PC-9 (cell line): Measurements from ENCODE around the gene SLC25A4. TPM values are rescaled to one million over a fixed set of nuclear protein-coding genes. Genes with fewer than 3 reads are reported as not detected.

Experiments
- BruUV-seq: library from RNA; stranded (reverse); fragments of 400-500 nt; replicated peaks from 2 replicates; lab custom pipeline; 2021; lab: Mats Ljungman, UMichigan
- CTCF ChIA-PET: fragments of 300-600 bp; sonication (Branson Sonifier 250); formaldehyde crosslinking; loops from one replicate; lab custom pipeline; 2022; ENCODE audit warnings: antibody characterized with exemption; lab: Charles Lee
- POLR2A ChIA-PET: fragments of 300-600 bp; sonication (Branson Sonifier 250); formaldehyde crosslinking; loops from one replicate; lab custom pipeline; 2022; ENCODE audit warnings: antibody characterized with exemption; ENCODE audit not compliant: unreplicated experiment; lab: Charles Lee
- DNase-seq, 2 experiments: peaks; one replicate each; pipeline versions ENCODE4 v3.0.0 to v3.0.0-alpha.2; 2015 to 2022; ENCODE audit warnings: mixed read lengths in 1 of 2
- H2AFZ ChIP-seq: fragments of 200-600 bp; sonication (generic); 2 replicates; pipeline ENCODE4 v1.8.1; 2017; ENCODE audit warnings: antibody characterized with exemption
- H3F3A ChIP-seq: fragments of 200-600 bp; sonication (generic); 2 replicates; pipeline ENCODE4 v1.8.1; 2017; ENCODE audit warnings: antibody characterized with exemption, mild to moderate bottlenecking, low read depth; ENCODE audit not compliant: insufficient read depth
- H3K27ac ChIP-seq: fragments of 200-600 bp; sonication (generic); 2 replicates; pipeline ENCODE4 v1.6.1; 2016; ENCODE audit warnings: mixed run types
- H3K27me3 ChIP-seq: fragments of 200-600 bp; sonication (generic); 2 replicates; pipeline ENCODE4 v1.6.1; 2016; ENCODE audit warnings: low read depth, mixed run types; ENCODE audit not compliant: insufficient read depth
- H3K36me3 ChIP-seq: fragments of 200-600 bp; sonication (generic); 2 replicates; pipeline ENCODE4 v1.6.1; 2016; ENCODE audit warnings: low read depth, mixed run types
- H3K4me1 ChIP-seq: fragments of 200-600 bp; sonication (generic); replicated peaks from 2 replicates; pipeline ENCODE4 v1.6.1; 2016; ENCODE audit warnings: mixed run types; ENCODE audit not compliant: insufficient read depth
- H3K4me2 ChIP-seq: fragments of 200-600 bp; sonication (generic); 2 replicates; pipeline ENCODE4 v1.6.1; 2017; ENCODE audit warnings: mixed run types
- H3K4me3 ChIP-seq: fragments of 200-600 bp; sonication (generic); 2 replicates; pipeline ENCODE4 v1.6.1; 2016; ENCODE audit warnings: mixed run types
- H3K79me2 ChIP-seq: fragments of 200-600 bp; sonication (generic); 2 replicates; pipeline ENCODE4 v1.6.1; 2017; ENCODE audit warnings: low read depth, mixed run types
- H3K9me2 ChIP-seq: fragments of 200-600 bp; sonication (generic); 2 replicates; pipeline ENCODE4 v1.8.1; 2017; ENCODE audit warnings: mild to moderate bottlenecking; ENCODE audit not compliant: insufficient read depth
- H3K9me3 ChIP-seq: fragments of 200-600 bp; sonication (generic); 2 replicates; pipeline ENCODE4 v1.8.1; 2016; ENCODE audit warnings: low read depth; ENCODE audit not compliant: insufficient read depth
- H4K20me1 ChIP-seq: fragments of 200-600 bp; sonication (generic); 2 replicates; pipeline ENCODE4 v1.8.1; 2017; ENCODE audit not compliant: insufficient read depth
- EZH2 ChIP-seq: fragments of 200-600 bp; sonication (generic); IDR thresholded peaks from 2 replicates; pipeline ENCODE4 v1.8.0; 2017; ENCODE audit warnings: antibody characterized with exemption, low read depth
- intact Hi-C: fragments of 100-400 bp; cut with micrococcal nuclease; formaldehyde crosslinking; loops from one replicate; pipeline ENCODE4 v1.10.0; 2022; ENCODE audit not compliant: unreplicated experiment
- total RNA-seq: library from RNA; stranded (reverse); gene quantifications from 2 replicates; pipeline ENCODE4 v1.2.3, GENCODE V29; 2021
- TF ChIP-seq, protein P1 (sequence below): fragments of 200-600 bp; sonication (generic); conservative IDR thresholded peaks from 2 replicates; pipeline ENCODE4 v1.6.1; 2017; ENCODE audit warnings: mixed run types, antibody characterized with exemption, mild to moderate bottlenecking, moderate library complexity

SLC25A4 gene
- total RNA-seq, 1 experiment from 2014 or later, result 15.6 TPM

DNA sequence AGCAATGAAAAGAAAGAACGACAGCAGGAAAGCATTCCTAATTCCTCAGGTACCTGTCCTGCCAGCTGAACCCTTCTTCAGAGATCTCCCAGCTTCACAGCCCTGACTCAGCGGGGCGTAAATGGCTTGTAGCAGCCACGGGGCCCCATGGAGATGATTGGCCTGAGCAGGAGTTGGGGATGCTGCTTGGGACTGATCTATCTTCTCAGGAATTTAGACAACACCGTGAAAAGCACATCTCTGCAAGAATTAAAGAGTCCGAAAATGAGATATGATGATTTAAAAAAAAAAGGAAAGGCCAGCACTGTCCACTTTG, 22.5 kb upstream of the SLC25A4 start:
- H3K27ac ChIP-seq, result no peak overlapping the region
- H3F3A ChIP-seq, result no peaks in the 10 kb centered on the region
- no peaks in the 10 kb centered on the region for H3K9me2 ChIP-seq
- H3K27me3 ChIP-seq, result no peaks in the 10 kb centered on the region; the same call in 1 of the 2 replicates
- TF ChIP-seq EZH2, result no peak
- TF ChIP-seq, protein P1, sequence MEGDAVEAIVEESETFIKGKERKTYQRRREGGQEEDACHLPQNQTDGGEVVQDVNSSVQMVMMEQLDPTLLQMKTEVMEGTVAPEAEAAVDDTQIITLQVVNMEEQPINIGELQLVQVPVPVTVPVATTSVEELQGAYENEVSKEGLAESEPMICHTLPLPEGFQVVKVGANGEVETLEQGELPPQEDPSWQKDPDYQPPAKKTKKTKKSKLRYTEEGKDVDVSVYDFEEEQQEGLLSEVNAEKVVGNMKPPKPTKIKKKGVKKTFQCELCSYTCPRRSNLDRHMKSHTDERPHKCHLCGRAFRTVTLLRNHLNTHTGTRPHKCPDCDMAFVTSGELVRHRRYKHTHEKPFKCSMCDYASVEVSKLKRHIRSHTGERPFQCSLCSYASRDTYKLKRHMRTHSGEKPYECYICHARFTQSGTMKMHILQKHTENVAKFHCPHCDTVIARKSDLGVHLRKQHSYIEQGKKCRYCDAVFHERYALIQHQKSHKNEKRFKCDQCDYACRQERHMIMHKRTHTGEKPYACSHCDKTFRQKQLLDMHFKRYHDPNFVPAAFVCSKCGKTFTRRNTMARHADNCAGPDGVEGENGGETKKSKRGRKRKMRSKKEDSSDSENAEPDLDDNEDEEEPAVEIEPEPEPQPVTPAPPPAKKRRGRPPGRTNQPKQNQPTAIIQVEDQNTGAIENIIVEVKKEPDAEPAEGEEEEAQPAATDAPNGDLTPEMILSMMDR, result no peak
- DNase-seq, result no peak
- ChIA-PET POLR2A (no interaction called here), CTCF (no interaction called here)
- no peaks in the 10 kb centered on the region for H3K36me3 ChIP-seq
- H3K4me2 ChIP-seq, result no peak overlapping the region
- no peak overlapping the region for H2AFZ ChIP-seq
- 0 out of 2 replicates have a peak, but pooled peaks cover 5% of the 10 kb centered on the region for H4K20me1 ChIP-seq
- no peak overlapping the region for H3K4me3 ChIP-seq
- H3K79me2 ChIP-seq, result no peaks in the 10 kb centered on the region
- BruUV-seq, result no TSS peak
- peaks cover 7% of the 10 kb centered on the region; the same call in 1 of the 2 replicates for H3K4me1 ChIP-seq
- intact Hi-C loops, result no loop called here
- no peaks in the 10 kb centered on the region for H3K9me3 ChIP-seq

DNA sequence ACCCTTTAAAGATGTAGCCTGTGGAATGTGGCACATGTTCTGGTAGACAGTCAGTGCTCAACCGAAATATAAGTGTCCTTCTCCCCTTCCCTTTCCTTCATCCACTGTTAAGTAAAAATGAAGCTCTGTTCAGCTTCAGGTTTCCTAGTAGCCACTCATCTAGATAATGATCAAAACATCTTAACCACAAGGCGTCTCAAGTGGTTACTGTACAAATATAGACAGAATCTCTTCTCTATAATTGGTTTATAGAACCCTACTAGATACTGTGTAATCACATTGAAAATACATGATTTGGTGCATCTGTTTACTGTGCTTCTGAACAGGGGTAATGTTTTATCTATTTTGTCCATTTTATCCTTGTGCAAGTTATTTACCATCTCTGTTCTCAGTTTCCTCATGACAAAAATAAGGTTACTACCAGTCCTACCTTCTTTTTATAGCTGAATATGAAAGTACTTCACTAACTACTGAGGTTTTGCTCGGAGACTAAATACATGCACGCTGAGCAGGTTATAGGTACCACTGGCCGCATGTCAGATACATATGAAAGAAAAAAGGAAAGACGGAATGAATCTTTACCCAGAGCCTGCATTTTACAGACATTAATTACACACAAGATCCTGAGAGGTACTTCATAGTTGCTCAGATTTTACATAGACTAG, 20.3 kb upstream of the SLC25A4 start:
- H3K27ac ChIP-seq, result no peak overlapping the region
- no TSS peak for BruUV-seq
- no peaks in the 10 kb centered on the region for H3K79me2 ChIP-seq
- no peak overlapping the region for H2AFZ ChIP-seq
- H3F3A ChIP-seq, result no peaks in the 10 kb centered on the region
- no peaks in the 10 kb centered on the region; the same call in 1 of the 2 replicates for H3K27me3 ChIP-seq
- peak in 1 of 2 experiments; percentile 36 for DNase-seq
- POLR2A ChIA-PET, result no interaction called here
- H3K9me3 ChIP-seq, result no peaks in the 10 kb centered on the region
- H3K9me2 ChIP-seq, result no peaks in the 10 kb centered on the region
- H3K4me3 ChIP-seq, result no peak overlapping the region
- intact Hi-C loops, result no loop called here
- peaks cover 7% of the 10 kb centered on the region; the same call in 1 of the 2 replicates for H3K4me1 ChIP-seq
- no peak overlapping the region for H3K4me2 ChIP-seq
- TF ChIP-seq, protein P1, result no peak
- no peak for TF ChIP-seq EZH2
- CTCF ChIA-PET, result interaction anchor here (0.5 to 0.8 kb wide), 2 partner anchors 25 to 27 kb away, joined by 5 to 8 read pairs; no protein-coding TSS in a partner anchor
- no peaks in the 10 kb centered on the region for H3K36me3 ChIP-seq
- H4K20me1 ChIP-seq, result 0 out of 2 replicates have a peak, but pooled peaks cover 5% of the 10 kb centered on the region

DNA sequence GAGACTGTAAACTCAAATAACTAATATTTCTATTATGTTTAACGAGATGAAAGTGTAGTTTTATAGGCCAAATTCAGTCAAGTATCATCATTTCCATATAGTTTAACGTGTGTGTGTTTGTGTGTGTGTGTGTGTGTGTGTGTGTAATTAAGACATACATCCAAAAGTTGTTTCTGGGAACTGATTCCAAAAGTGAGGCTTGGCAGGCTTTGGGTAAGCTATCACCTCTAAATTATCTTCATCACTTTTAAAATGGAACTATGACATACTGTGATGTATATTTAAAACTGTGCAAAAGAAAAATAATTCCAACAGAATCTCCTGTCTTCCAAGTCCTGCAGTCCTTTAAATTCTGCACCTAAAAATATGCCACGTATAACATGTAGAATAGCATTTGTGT, 19.1 kb upstream of the SLC25A4 start:
- Histone ChIP-seq H3K4me1 (peaks cover 7% of the 10 kb centered on the region; the same call in 1 of the 2 replicates), H3K79me2 (no peaks in the 10 kb centered on the region), H3K4me2 (no peak overlapping the region), H3K9me2 (no peaks in the 10 kb centered on the region), H3K27me3 (no peaks in the 10 kb centered on the region; the same call in 1 of the 2 replicates), H2AFZ (no peak overlapping the region), H3F3A (no peaks in the 10 kb centered on the region), H3K27ac (no peak overlapping the region), H3K4me3 (no peak overlapping the region), H4K20me1 (0 out of 2 replicates have a peak, but pooled peaks cover 5% of the 10 kb centered on the region), H3K9me3 (no peaks in the 10 kb centered on the region), H3K36me3 (no peaks in the 10 kb centered on the region)
- intact Hi-C loops, result no loop called here
- TF ChIP-seq EZH2, result no peak
- TF ChIP-seq, protein P1, result no peak
- no peak for DNase-seq
- CTCF ChIA-PET, result interaction anchor here (0.6 kb wide), 1 partner anchor 10 kb away, joined by 8 read pairs; no protein-coding TSS in a partner anchor
- POLR2A ChIA-PET, result interaction anchor here (0.5 kb wide), 1 partner anchor 836 kb away, joined by 3 read pairs; no protein-coding TSS in a partner anchor
- no TSS peak for BruUV-seq
